ENCODE results near the gene NRAS. TPM values are rescaled to one million over a fixed set of nuclear protein-coding genes. Genes with fewer than 3 reads are reported as not detected.

Gene NRAS
- total and polyA plus RNA-seq, 2 donors (not counting 1 experiment from before 2014, with no cell fraction given): 31.0 to 62.3 TPM

- Histone ChIP-seq H3K4me2 (ENCODE audit: extremely low read depth, insufficient read depth, low read length) (peak within 1 kb of the TSS; percentile 98), H4K20me1 (ENCODE audit: control insufficient read depth, extremely low read depth, insufficient read depth, low read length) (peaks cover 16% of the 10 kb centered on the region), H3K27me3 (ENCODE audit: control insufficient read depth, insufficient read depth, low read length) (no peaks in the 10 kb centered on the region), H3K9ac (ENCODE audit: insufficient read depth, low read length) (peak within 1 kb of the TSS; percentile 100), H3K79me2 (ENCODE audit: control insufficient read depth, insufficient read depth, low read length) (peaks cover 51% of the 10 kb centered on the region), H3K4me3 (replicated peaks in 1 of 4; ENCODE audit: control extremely low read depth in 1 of 4, insufficient read depth in 1 of 4, low read depth in 3 of 4, low read length in 4 of 4) (peak within 1 kb of the TSS; percentile 95 to 100 (median 100)), H3K36me3 (ENCODE audit: control insufficient read depth, insufficient read depth, low read length) (no peaks in the 10 kb centered on the region), H3K9me3 (ENCODE audit: control insufficient read depth, insufficient read depth, low read depth, low read length) (no peaks in the 10 kb centered on the region), H3K27ac (ENCODE audit: insufficient read depth, low read length) (peak within 1 kb of the TSS; percentile 100), H3K4me1 (ENCODE audit: control insufficient read depth, extremely low read depth, insufficient read depth, low read length) (peaks cover 3% of the 10 kb centered on the region), H2AFZ (ENCODE audit: low read length) (peak within 1 kb of the TSS; percentile 91)
- DNase-seq (ENCODE audit: low read depth in 2 of 2): peak; percentile 97 to 99
- TF ChIP-seq CTCF (conservative IDR thresholded peaks at IDR 0.05 in 1 of 2, IDR thresholded peaks at IDR 0.05 in 1 of 2; ENCODE audit: low read depth in 1 of 2, low read length in 2 of 2) (peak; percentile 16 to 45), EZH2 (IDR thresholded peaks at IDR 0.05; ENCODE audit: low read length, missing control alignments) (no peak)
Observed at GRCh38 chr1:114757455-114758255, 41.1 kb upstream of the NRAS start, which contains the start of gene CSDE1. CSDE1 (minus strand) TSS chr1:114757984; CDS start chr1:114739890, 18,094 bp downstream.

- DNase-seq (ENCODE audit: low read depth in 2 of 2): peak; percentile 57
- Histone ChIP-seq H3K4me2 (ENCODE audit: extremely low read depth, insufficient read depth, low read length) (peak overlapping the region; percentile 98), H3K9me3 (ENCODE audit: control insufficient read depth, insufficient read depth, low read depth, low read length) (no peaks in the 10 kb centered on the region), H3K27ac (ENCODE audit: insufficient read depth, low read length) (peak overlapping the region; percentile 100), H3K36me3 (ENCODE audit: control insufficient read depth, insufficient read depth, low read length) (no peaks in the 10 kb centered on the region), H3K4me1 (ENCODE audit: control insufficient read depth, extremely low read depth, insufficient read depth, low read length) (peaks cover 3% of the 10 kb centered on the region), H3K4me3 (replicated peaks in 1 of 4; ENCODE audit: control extremely low read depth in 1 of 4, insufficient read depth in 1 of 4, low read depth in 3 of 4, low read length in 4 of 4) (peak overlapping the region; percentile 95 to 100 (median 100)), H3K79me2 (ENCODE audit: control insufficient read depth, insufficient read depth, low read length) (peaks cover 58% of the 10 kb centered on the region), H2AFZ (ENCODE audit: low read length) (no peak overlapping the region), H3K27me3 (ENCODE audit: control insufficient read depth, insufficient read depth, low read length) (no peaks in the 10 kb centered on the region), H3K9ac (ENCODE audit: insufficient read depth, low read length) (peak overlapping the region; percentile 100), H4K20me1 (ENCODE audit: control insufficient read depth, extremely low read depth, insufficient read depth, low read length) (peaks cover 16% of the 10 kb centered on the region)
- TF ChIP-seq EZH2 (IDR thresholded peaks at IDR 0.05; ENCODE audit: low read length, missing control alignments) (no peak), CTCF (conservative IDR thresholded peaks at IDR 0.05 in 1 of 2, IDR thresholded peaks at IDR 0.05 in 1 of 2; ENCODE audit: low read depth in 1 of 2, low read length in 2 of 2) (no peak)
Observed at GRCh38 chr1:114756949-114757454, 40.4 kb upstream of the NRAS start.
